ENCODE measurements around the gene PCDH15.
"Not testable (repeated sequence)": the region's sequence is repeated elsewhere in the genome, so short reads cannot be mapped to it uniquely, and the experiment has no call there.

The PCDH15 gene

GRCh38 chr10:54531296-54531695, 269.7 kb downstream of the PCDH15 start:
- no peak for DNase-seq

- DNase-seq = no peak
These were observed 270.7 kb downstream of the PCDH15 start for GRCh38 chr10:54530299-54530698.

GRCh38 chr10:54525816-54526215, 275.2 kb downstream of the PCDH15 start:
- DNase-seq = no peak

- DNase-seq = not testable (repeated sequence)
These were observed 285.8 kb downstream of the PCDH15 start for GRCh38 chr10:54515244-54515643.

- DNase-seq = no peak
These were observed 297.2 kb downstream of the PCDH15 start for GRCh38 chr10:54503863-54504262.

- no peak for DNase-seq
These were observed 299.1 kb downstream of the PCDH15 start for GRCh38 chr10:54501929-54502328.

DNA sequence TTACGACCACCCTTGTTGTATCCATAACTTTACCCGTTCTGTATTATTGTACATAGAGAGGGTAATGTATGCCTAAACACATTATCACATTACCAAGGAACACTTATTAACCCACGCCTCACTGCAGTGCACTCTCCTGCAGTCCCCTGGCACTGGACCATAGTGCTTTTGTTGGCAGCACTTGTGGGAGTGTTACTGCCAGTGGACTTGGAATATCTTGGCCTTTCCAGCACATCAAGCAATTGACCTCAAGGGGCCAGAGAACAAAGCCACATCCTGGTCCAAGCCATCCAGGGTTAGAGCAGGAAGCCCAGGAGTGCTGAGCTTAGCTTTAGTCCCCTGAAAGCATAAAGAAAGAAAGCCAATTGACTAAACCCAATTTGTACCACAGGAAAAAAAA, 304.2 kb downstream of the PCDH15 start:
- no peak for DNase-seq

DNA sequence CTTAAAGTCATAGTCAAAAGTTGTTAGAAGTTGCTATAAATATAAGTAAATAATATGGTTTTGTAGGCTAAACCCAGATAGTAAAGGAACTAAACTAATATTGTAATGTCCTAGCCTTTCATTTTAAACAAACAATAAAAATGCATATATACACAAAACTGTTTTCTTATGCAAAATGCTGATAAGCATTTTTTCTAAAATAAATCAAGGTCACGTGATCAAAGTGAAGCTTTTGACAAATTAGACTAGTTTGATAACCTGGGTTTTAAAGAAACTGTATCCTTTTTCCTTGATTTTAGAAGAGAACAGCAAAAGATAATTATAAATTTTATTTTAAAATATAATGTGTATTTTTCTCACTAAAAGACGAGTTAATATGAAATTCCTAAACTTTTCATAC, 313.3 kb downstream of the PCDH15 start:
- DNase-seq = no peak

DNA sequence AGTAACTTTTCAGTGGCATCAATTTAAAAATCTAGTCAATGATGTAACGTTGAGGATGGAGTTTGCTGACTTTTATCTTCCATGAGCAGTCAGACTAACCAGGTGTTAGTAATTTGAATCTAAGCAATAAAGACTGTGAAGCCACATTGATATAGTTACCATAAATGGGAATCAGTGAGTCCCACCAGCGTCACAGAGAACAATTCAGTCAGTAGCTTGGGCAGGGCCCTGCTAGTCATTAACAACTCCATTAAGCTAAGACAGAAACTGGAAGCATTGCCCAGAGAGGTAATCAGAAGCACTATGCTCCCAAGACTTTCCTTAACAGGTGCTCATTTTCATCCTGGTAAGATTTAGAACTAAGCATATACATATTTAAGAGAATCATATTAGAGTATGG, 315.1 kb downstream of the PCDH15 start:
- no peak for DNase-seq

GRCh38 chr10:54484186-54484585, 316.8 kb downstream of the PCDH15 start:
- DNase-seq = no peak

DNA sequence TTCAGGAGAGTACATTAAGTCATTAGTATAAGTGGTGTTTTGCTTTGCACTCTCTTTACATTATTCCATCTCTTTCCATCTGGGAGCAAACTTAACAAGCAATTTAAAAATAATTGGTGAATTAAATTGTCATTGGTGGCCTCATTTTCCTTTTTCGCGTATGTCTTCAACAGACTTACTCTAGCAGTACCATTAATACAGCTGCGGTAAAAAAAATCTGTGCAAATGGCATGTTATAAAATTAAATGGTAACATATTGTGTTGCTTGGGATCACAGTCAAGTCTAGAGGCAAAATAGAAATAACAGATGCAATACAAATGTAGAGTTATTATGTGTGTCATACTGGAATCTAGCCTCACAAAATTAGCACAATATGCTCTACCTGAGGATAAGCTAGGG, 322.4 kb downstream of the PCDH15 start:
- no peak for DNase-seq

GRCh38 chr10:54477738-54478137, 323.3 kb downstream of the PCDH15 start:
- no peak for DNase-seq

DNA sequence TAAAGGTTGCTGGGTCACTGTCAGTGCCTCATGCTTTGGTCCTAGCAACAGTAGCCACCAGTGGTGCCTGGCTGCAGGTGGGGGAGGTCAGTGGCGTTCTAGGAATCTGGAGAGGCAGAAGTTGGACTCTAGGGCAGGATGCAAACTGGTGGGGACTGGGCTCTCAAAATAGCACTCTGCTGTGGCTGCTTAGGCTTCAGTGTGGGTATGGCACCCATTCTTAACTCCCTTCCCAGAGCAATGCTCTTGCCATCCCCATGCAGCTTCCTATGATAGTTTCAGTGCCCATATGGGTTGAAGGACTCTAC, 330.8 kb downstream of the PCDH15 start:
- DNase-seq = no peak

DNA sequence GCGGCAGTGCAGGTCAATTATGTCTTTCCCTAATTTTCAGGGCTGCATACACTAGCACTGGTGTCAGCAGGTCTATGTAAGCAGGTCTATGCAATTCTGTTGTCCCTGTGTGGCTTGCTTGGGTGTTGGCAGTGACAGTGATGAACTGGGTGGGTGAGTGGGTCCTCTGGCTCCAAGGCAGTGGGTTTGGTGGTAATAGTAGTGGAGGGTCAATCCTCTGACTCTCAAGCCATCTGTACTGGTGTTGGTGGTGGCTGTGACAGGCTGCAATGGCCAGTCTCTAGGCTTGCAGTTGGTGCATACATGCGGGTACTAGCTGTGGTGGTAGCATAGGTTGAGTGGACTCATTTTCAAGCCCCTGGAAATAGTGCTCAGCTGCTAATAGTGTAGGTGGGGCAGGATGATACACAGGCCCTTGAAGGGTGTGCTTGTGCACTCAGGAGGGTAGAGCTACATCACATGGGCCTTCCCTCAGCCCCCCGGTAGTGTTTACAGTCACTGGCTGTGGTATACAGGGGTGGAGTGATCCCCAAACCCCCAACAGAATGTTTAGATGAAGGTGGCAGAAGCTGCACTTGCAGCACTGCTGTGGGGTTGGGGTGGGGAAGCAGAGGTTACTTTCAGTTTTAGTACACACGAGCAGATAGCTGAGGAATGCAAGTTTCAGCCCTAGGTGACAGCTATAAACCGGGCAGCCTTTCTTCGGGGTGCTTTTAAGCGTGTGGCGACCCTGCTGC, 331.3 kb downstream of the PCDH15 start:
- DNase-seq = no peak

DNA sequence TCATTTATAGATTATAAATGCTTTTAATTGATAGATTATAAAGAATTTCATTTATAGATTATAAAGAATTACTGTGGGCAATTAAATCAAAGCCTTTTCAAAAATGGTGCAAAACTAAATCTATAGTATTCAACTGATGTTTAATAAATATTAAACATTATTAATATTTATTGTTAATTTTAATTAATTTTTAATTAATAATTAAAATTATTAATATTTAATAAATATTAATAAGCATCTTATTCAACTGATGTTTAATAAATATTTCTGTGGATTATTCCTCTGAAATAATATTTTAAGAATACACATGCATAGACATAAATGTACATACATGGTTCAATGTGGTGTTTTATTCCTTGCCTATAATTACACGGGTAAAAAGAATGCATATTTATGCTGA, 346.8 kb downstream of the PCDH15 start:
- DNase-seq = no peak

GRCh38 chr10:54449056-54449455, 352.0 kb downstream of the PCDH15 start:
- no peak for DNase-seq

DNA sequence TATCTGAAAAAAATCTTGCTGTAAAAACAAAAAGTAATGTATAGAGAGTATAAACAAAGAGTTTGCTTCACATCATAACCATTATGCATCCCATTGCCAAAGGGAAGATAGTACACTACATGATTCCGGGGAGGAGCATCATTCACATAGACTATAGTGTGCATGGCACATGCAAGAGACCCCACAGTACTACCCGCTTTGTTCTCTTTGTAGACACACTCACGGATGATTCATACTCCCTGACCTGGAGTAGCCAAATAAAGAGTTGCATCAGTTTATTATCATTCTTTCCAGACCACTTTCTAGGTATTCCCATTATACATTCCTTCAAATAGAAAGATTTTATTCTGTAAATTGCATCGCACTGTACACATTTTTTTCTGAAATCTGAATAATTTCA, 356.9 kb downstream of the PCDH15 start:
- DNase-seq = no peak

DNA sequence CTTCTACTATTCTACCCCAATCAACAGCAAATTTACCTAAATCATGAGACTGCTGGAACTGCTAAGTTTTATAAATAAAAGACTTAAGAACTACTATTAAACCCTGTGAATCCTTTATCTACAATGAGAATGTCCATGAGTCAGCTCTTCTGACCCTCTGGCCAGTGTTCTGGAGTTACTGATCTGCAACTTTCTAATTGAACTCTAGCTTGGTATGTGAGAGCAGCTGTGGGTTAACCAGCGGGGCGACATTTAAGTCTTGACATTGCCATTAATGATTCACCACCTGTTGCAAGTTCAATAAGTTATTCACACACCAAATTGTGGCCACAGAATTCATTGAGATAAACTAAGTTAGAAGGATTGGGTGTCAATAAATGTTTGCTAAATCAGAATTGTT, 359.8 kb downstream of the PCDH15 start:
- no peak for DNase-seq

GRCh38 chr10:54434782-54435181, 366.2 kb downstream of the PCDH15 start:
- no peak for DNase-seq

DNA sequence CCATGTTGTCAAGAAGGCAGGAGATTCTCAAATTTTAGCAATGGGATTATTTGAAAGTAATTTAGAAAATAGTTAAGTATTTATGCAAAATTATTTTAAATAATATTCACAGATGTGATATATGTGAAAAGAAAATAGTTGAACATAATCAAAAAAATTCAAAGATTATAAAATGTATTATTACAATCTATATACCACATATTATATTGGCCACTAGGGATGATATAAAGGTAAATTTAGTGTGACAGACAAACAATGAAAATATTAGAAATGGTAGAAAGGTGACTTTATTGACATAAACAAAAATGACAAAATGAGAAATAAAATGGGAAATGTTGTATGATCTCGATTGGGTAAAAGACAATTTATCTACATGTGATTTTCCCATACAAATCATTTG, 385.5 kb downstream of the PCDH15 start:
- no peak for DNase-seq

- DNase-seq = no peak
These were observed 398.5 kb downstream of the PCDH15 start for GRCh38 chr10:54402576-54402975.

DNA sequence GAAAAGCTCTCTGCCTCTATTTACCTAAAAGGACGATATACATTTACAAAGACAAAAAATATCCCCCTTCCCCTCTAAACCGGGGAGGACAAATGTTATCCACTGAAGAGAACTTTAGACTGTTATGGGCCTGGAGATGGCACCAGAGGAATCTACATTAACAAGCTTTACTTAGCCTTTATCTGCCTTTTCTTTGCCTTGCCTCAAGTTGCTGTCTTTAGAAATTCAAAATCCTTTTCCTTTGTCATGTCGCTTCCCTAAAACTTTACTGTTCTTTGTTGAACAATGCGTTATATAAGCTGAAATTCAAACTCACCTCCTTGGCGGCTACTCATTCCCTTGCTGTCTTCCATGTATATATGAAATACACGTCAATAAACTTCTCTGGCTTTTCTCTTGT, 405.0 kb downstream of the PCDH15 start:
- no peak for DNase-seq

DNA sequence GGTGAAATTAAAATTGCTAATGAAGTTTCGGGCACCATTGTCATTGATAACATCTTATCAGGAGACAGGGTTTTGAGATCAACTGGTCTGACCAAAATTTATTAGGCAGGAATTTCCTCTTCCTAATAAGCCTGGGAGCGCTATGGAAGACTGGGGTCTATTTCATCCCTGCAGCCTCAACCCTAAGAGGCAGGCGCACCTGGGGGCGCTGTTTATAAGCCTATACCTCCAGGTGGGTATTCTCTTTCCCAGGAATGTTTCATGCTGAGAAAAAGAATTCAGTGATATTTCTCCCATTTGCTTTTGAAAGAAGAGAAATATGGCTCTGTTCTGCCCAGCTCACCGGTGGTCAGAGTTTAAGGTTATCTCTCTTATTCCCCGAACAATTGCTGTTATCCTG, 406.4 kb downstream of the PCDH15 start:
- DNase-seq = not testable (repeated sequence)

DNA sequence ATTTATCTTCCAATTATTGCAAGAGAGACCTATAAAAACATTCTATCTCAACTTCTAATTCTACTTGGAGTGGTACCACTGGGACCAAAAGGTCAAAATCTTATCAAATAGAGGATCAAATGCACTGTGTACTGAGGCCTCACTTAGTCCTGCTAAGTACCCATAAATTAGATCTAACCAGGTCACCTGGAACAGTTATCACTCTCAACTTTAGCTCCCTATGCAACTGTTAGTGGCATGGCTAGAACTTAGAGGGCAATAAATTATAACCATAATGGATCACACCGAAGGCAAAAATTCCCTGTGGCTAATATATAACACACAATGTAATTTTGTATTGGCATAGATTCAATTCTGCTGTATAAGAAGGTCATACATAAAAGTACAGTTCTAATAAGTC, 428.9 kb downstream of the PCDH15 start:
- DNase-seq = no peak

- DNase-seq = no peak
These were observed 432.0 kb downstream of the PCDH15 start for GRCh38 chr10:54368984-54369383.

- no peak for DNase-seq
These were observed 437.6 kb downstream of the PCDH15 start for GRCh38 chr10:54363390-54363789.
